ENCODE measurements around the gene SIK3. TPM values are rescaled to one million over a fixed set of nuclear protein-coding genes. Genes with fewer than 3 reads are reported as not detected.

Gene SIK3
- total and polyA plus RNA-seq, 2 donors (not counting 3 experiments of a cell fraction or from before 2014, with no cell fraction given) = 10.3 to 21.3 TPM

DNA sequence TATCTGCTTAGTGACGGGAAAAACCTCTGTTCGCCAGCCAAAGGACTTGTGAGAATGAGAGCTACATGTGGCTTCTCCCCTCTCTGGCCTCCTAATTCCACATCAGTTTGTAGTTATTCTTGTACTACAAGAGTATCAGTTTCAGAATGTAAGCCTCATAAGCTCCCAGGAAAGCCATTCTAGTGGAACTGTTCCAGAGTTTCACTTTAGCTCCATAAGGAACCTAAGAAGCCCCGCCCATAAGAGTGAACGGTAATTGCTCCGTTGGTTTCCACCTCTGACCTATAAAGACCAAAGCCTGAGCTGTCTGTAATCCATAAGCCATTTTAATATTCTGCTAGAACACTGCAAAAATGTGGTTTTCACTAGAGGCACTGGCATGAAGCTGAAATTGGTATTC, 53.0 kb downstream of the SIK3 start:
- H3K79me2 ChIP-seq (ENCODE audit: control insufficient read depth, insufficient read depth, low read length) = peaks cover 2% of the 10 kb centered on the region
- no peak overlapping the region for H3K27ac ChIP-seq (ENCODE audit: insufficient read depth, low read depth, low read length)
- no peak overlapping the region for H3K9ac ChIP-seq (replicated peaks; ENCODE audit: extremely low read depth, insufficient read depth, low read length)
- H3K36me3 ChIP-seq (ENCODE audit: control insufficient read depth in 2 of 2, extremely low read depth in 1 of 2, insufficient read depth in 2 of 2, low read length in 2 of 2) = no peaks in the 10 kb centered on the region
- DNase-seq (ENCODE audit: low read depth, low spot score) = no peak
- no peak overlapping the region for H2AFZ ChIP-seq (ENCODE audit: low read depth, low read length)
- H3K27me3 ChIP-seq (ENCODE audit: control insufficient read depth in 2 of 2, insufficient read depth in 2 of 2, low read length in 2 of 2) = no peaks in the 10 kb centered on the region
- H3K4me2 ChIP-seq (ENCODE audit: insufficient read depth, low read length) = no peak overlapping the region
- H4K20me1 ChIP-seq (replicated peaks; ENCODE audit: control insufficient read depth, extremely low read depth, insufficient read depth, low read length) = no peaks in the 10 kb centered on the region
- H3K9me3 ChIP-seq (replicated peaks; ENCODE audit: control insufficient read depth, insufficient read depth, low read length) = no peaks in the 10 kb centered on the region
- ChIA-PET CTCF (interaction anchor here (0.6 kb wide), 1 partner anchor 349 kb away, joined by 4 read pairs; no protein-coding TSS in a partner anchor), POLR2A (interaction anchor here (0.8 kb wide), 1 partner anchor 53 kb away, joined by 3 read pairs; the partner anchor contains the start of gene SIK3)
- no TSS peak for BruUV-seq (replicated peaks)
- peaks cover 6% of the 10 kb centered on the region for H3K4me1 ChIP-seq (ENCODE audit: control insufficient read depth, extremely low read depth, insufficient read depth, low read length)
- H3K4me3 ChIP-seq (replicated peaks in 1 of 3; ENCODE audit: insufficient read depth in 1 of 3, low read depth in 1 of 3, low read length in 3 of 3) = no peak overlapping the region
- dilution Hi-C loops (cut with MboI; ENCODE audit: extremely low pct_ligation_motif_present, low sequenced_read_pairs) (no loop called here), intact Hi-C loops (cut with micrococcal nuclease) (no loop called here)
- TF ChIP-seq, protein P1, sequence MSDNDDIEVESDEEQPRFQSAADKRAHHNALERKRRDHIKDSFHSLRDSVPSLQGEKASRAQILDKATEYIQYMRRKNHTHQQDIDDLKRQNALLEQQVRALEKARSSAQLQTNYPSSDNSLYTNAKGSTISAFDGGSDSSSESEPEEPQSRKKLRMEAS (IDR thresholded peaks at IDR 0.05; ENCODE audit: insufficient read depth, insufficient read length) = no peak
- TF ChIP-seq POLR2AphosphoS5 (IDR thresholded peaks at IDR 0.05; ENCODE audit: insufficient read depth, low read depth, low read length) = no peak
- TF ChIP-seq JUN (IDR thresholded peaks at IDR 0.05; ENCODE audit: borderline replicate concordance, insufficient read depth, insufficient read length, low read depth) = no peak
- no peak for TF ChIP-seq GATA2 (IDR thresholded peaks at IDR 0.05; ENCODE audit: insufficient read depth, insufficient read length, low read depth, low read length)
- TF ChIP-seq, protein P2, sequence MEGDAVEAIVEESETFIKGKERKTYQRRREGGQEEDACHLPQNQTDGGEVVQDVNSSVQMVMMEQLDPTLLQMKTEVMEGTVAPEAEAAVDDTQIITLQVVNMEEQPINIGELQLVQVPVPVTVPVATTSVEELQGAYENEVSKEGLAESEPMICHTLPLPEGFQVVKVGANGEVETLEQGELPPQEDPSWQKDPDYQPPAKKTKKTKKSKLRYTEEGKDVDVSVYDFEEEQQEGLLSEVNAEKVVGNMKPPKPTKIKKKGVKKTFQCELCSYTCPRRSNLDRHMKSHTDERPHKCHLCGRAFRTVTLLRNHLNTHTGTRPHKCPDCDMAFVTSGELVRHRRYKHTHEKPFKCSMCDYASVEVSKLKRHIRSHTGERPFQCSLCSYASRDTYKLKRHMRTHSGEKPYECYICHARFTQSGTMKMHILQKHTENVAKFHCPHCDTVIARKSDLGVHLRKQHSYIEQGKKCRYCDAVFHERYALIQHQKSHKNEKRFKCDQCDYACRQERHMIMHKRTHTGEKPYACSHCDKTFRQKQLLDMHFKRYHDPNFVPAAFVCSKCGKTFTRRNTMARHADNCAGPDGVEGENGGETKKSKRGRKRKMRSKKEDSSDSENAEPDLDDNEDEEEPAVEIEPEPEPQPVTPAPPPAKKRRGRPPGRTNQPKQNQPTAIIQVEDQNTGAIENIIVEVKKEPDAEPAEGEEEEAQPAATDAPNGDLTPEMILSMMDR (IDR thresholded peaks at IDR 0.05; ENCODE audit: extremely low read depth in 1 of 2, insufficient read depth in 1 of 2, low read depth in 1 of 2, low read length in 2 of 2) = no peak
- FAIRE-seq = no peak
- H3K9me1 ChIP-seq (replicated peaks; ENCODE audit: control insufficient read depth, extremely low read depth, insufficient read depth, low read length) = no peaks in the 10 kb centered on the region

All from endothelial cell of umbilical vein (primary cell).